CD4-positive, alpha-beta T cell treated with Interleukin-17A for 4 hours (primary cell): ENCODE results near the gene FAM186B.
"Not testable (repeated sequence)": the region's sequence is repeated elsewhere in the genome, so short reads cannot be mapped to it uniquely, and the experiment has no call there.

ENCODE experiments used
- DNase-seq: peaks from one replicate; pipeline ENCODE4 v3.0.0-alpha.2; 2020; ENCODE audit warnings: mixed read lengths

The FAM186B gene

GRCh38 chr12:49605539-49605938 is at the start of gene FAM186B:
Gene FAM186B, minus strand, starts transcription at chr12:49605639. Its CDS starts 162 bp downstream, at chr12:49605477.
- not testable (repeated sequence) for DNase-seq

- DNase-seq = no peak
These were observed 49.3 kb upstream of the FAM186B start for GRCh38 chr12:49654715-49655114.

GRCh38 chr12:49652921-49653520 is 47.6 kb upstream of the FAM186B start:
- DNase-seq = no peak

GRCh38 chr12:49651855-49652254 is 46.4 kb upstream of the FAM186B start:
- DNase-seq = no peak

- DNase-seq = no peak
These were observed 44.5 kb upstream of the FAM186B start for GRCh38 chr12:49649892-49650291.

- no peak for DNase-seq
These were observed 44.0 kb upstream of the FAM186B start for GRCh38 chr12:49649445-49649844.

GRCh38 chr12:49648712-49649003 is 43.2 kb upstream of the FAM186B start:
- no peak for DNase-seq

- no peak for DNase-seq
These were observed 42.6 kb upstream of the FAM186B start for GRCh38 chr12:49647827-49648711.

- DNase-seq = no peak
These were observed 41.6 kb upstream of the FAM186B start for GRCh38 chr12:49646871-49647654.

- DNase-seq = no peak
These were observed 40.9 kb upstream of the FAM186B start for GRCh38 chr12:49646331-49646830.

- no peak for DNase-seq
These were observed 40.0 kb upstream of the FAM186B start for GRCh38 chr12:49645146-49646039.

- DNase-seq = peak; percentile 89
These were observed 39.2 kb upstream of the FAM186B start for GRCh38 chr12:49644620-49644994.

GRCh38 chr12:49643961-49644619 is 38.7 kb upstream of the FAM186B start:
- DNase-seq = no peak

GRCh38 chr12:49643135-49643534 is 37.7 kb upstream of the FAM186B start:
- no peak for DNase-seq

- no peak for DNase-seq
These were observed 36.9 kb upstream of the FAM186B start for GRCh38 chr12:49642370-49642802.

GRCh38 chr12:49641748-49642369 is 36.4 kb upstream of the FAM186B start:
- DNase-seq = no peak

GRCh38 chr12:49636979-49637755 is 31.7 kb upstream of the FAM186B start:
- DNase-seq = peak; percentile 68

GRCh38 chr12:49636574-49636973 is 31.1 kb upstream of the FAM186B start:
- DNase-seq = no peak

GRCh38 chr12:49635656-49636055 is 30.2 kb upstream of the FAM186B start:
- no peak for DNase-seq

GRCh38 chr12:49635036-49635435 is 29.6 kb upstream of the FAM186B start:
- no peak for DNase-seq
